K562 (cell line): ENCODE measurements around the gene VPS13D. TPM values are rescaled to one million over a fixed set of nuclear protein-coding genes. Genes with fewer than 3 reads are reported as not detected.
A peak's percentile ranks its signal among the peaks of the same experiment; 100 is the strongest.

Source experiments
- ARID1B ChIP-seq: fragments of 450-650 bp; IDR thresholded peaks from 2 replicates; pipeline ENCODE4 v1.6.1; 2016; ENCODE audit warnings: antibody characterized with exemption, mild to moderate bottlenecking, inconsistent platforms
- CREB1 ChIP-seq, 2 experiments: sonication (generic) in 1 of 2; formaldehyde crosslinking in 1 of 2; IDR thresholded peaks; 2 replicates each; pipeline versions ENCODE4 v1.6.1 to v1.8.0; 2012 to 2022; ENCODE audit warnings: inconsistent platforms in 1 of 2, mild to moderate bottlenecking in 1 of 2, missing genetic modification reagents in 1 of 2, moderate library complexity in 1 of 2
- HDAC8 ChIP-seq: fragments of 450-650 bp; IDR thresholded peaks from 2 replicates; pipeline ENCODE4 v1.6.1; 2016; ENCODE audit warnings: mild to moderate bottlenecking, missing genetic modification characterization, moderate library complexity, missing compliant biosample characterization
- MGA ChIP-seq: fragments of 450-650 bp; IDR thresholded peaks from 2 replicates; pipeline ENCODE4 v1.6.1; 2016; ENCODE audit warnings: mild to moderate bottlenecking, moderate library complexity
- PRMT5 ChIP-seq: sonication (generic); formaldehyde crosslinking; IDR thresholded peaks from 2 replicates; pipeline ENCODE4 v1.5.0; 2020; ENCODE audit warnings: missing genetic modification reagents
- RAD51 ChIP-seq: fragments of 450-650 bp; IDR thresholded peaks from 2 replicates; pipeline ENCODE4 v1.7.1; 2016; ENCODE audit warnings: low read depth, mild to moderate bottlenecking, borderline replicate concordance
- RNF2 ChIP-seq: sonication (generic); IDR thresholded peaks from 2 replicates; pipeline ENCODE4 v1.6.1; 2016
- TFE3 ChIP-seq: fragments of 450-650 bp; formaldehyde crosslinking; IDR thresholded peaks from 2 replicates; pipeline ENCODE4 v1.4.0; 2020; ENCODE audit warnings: mild to moderate bottlenecking, mixed read lengths
- ZNF212 ChIP-seq: fragments of 450-650 bp; formaldehyde crosslinking; IDR thresholded peaks from 2 replicates; pipeline ENCODE4 v1.4.0; 2020; ENCODE audit warnings: mild to moderate bottlenecking
- ZNF764 ChIP-seq: fragments of 250-450 bp; sonication (Bioruptor Pico); IDR thresholded peaks from 2 replicates; pipeline ENCODE4 v1.4.0; 2020; ENCODE audit warnings: low read depth, mild to moderate bottlenecking, moderate library complexity
- ZSCAN29 ChIP-seq: fragments of 450-650 bp; IDR thresholded peaks from 2 replicates; pipeline ENCODE4 v1.6.1; 2017
- polyA plus RNA-seq, 8 experiments: library from polyadenylated mRNA; depleted of rRNA in 4 of 8; stranded (reverse) in 5 of 8; unstranded in 3 of 8; fragments of >200 nt; fragmentation: Nextera tagmentation in 2 of 8; fragmentation: Illumina TruSeq in 1 of 8; extraction: Ambion mirVana in 2 of 8; extraction: Trizol in 1 of 8; gene quantifications; 2 replicates each; pipeline versions ENCODE4 v1.2.1 to v1.2.3, GENCODE V29; 2011 to 2014; ENCODE audit warnings: inconsistent platforms in 1 of 8, missing spikeins in 1 of 8
- total RNA-seq, 7 experiments: library from RNA; depleted of rRNA in 6 of 7; stranded (reverse); fragments of >200 nt in 6 of 7; fragmentation: Illumina TruSeq in 2 of 7; extraction: Trizol in 2 of 7; gene quantifications; 2 replicates each; pipeline versions ENCODE4 v1.2.1 to v1.2.3, GENCODE V29; 2011 to 2021; ENCODE audit warnings: low replicate concordance in 1 of 7

The VPS13D gene
- total and polyA plus RNA-seq, 9 of the 15 experiments (the other 6 are each of a cell fraction or from before 2014, with no cell fraction given): 6.1 to 51.5 (median 38.5) TPM

GRCh38 chr1:12195416-12195815 is 34.4 kb upstream of the VPS13D start (continued):
- TF ChIP-seq MGA (no peak), TFE3 (peak; percentile 95), PRMT5 (CRISPR knock-in tag) (no peak), RNF2 (no peak), ZNF212 (CRISPR knock-in tag) (no peak), RAD51 (peak; percentile 87), CREB1 (IDR thresholded peaks at IDR 0.05) (no peak), CREB1 (CRISPR knock-in tag; IDR thresholded peaks at IDR 0.05) (no peak), ZNF764 (CRISPR knock-in tag) (no peak), HDAC8 (tag) (no peak), ARID1B (0 out of 2 replicates have a peak, but pooled peaks have one; percentile 6), ZSCAN29 (no peak)
